HG03442 (cell line): Measurements from ENCODE around the gene OXSR1.

Experiments used
- ATAC-seq: cut with Tn5 transposase; IDR thresholded peaks from one replicate; pipeline ENCODE4 v1.9.1; 2021; ENCODE audit warnings: mild to moderate bottlenecking, moderate library complexity; ENCODE audit not compliant: unreplicated experiment

Gene OXSR1

GRCh38 chr3:38164952-38165721 lies at the start of gene OXSR1:
Gene OXSR1, plus strand, starts transcription at chr3:38165537. Its CDS starts 340 bp downstream, at chr3:38165877.
- ATAC-seq: peak; percentile 85

GRCh38 chr3:38115645-38116427 lies 49.5 kb upstream of the OXSR1 start:
- ATAC-seq: no peak

- ATAC-seq: no peak
Observed at GRCh38 chr3:38116471-38117162, 48.7 kb upstream of the OXSR1 start.

- no peak for ATAC-seq
Observed at GRCh38 chr3:38117163-38117716, 48.1 kb upstream of the OXSR1 start.

- peak; percentile 73 for ATAC-seq
Observed at GRCh38 chr3:38117748-38118420, 47.5 kb upstream of the OXSR1 start.

- ATAC-seq: no peak
Observed at GRCh38 chr3:38118421-38119247, 46.7 kb upstream of the OXSR1 start.

- no peak for ATAC-seq
Observed at GRCh38 chr3:38119248-38119544, 46.1 kb upstream of the OXSR1 start.

- ATAC-seq: no peak
Observed at GRCh38 chr3:38119821-38120692, 45.3 kb upstream of the OXSR1 start.

- ATAC-seq: no peak
Observed at GRCh38 chr3:38120693-38121450, 44.5 kb upstream of the OXSR1 start.

- ATAC-seq: no peak
Observed at GRCh38 chr3:38121451-38121831, 43.9 kb upstream of the OXSR1 start.

- ATAC-seq: no peak
Observed at GRCh38 chr3:38121832-38122461, 43.4 kb upstream of the OXSR1 start.

- no peak for ATAC-seq
Observed at GRCh38 chr3:38122712-38123290, 42.5 kb upstream of the OXSR1 start.

GRCh38 chr3:38124324-38125122 lies 40.8 kb upstream of the OXSR1 start:
- no peak for ATAC-seq

GRCh38 chr3:38125305-38126120 lies 39.8 kb upstream of the OXSR1 start:
- no peak for ATAC-seq

- ATAC-seq: no peak
Observed at GRCh38 chr3:38126121-38126892, 39.0 kb upstream of the OXSR1 start.
